Measurements from ENCODE around the gene CDKL5.

CDKL5 gene

DNA sequence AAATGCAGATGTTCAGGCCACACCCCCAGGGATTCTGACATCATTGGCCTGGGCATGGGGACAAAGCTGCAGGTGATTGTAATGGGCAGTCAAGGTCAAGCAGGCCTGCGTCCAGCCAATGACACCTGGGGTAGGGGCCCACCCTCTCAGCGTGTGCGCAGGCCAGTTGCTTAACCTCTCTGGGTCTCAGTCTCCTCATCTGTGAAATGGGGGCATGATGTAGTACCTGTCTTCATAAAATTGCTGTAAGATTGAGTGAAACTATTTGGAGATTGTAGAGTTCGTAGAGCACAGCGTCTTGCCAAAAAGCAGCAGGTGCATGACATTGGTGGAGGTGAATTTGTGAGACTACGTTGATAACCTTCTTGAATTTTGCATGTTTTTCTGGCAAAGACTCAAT lies 225.3 kb downstream of the CDKL5 start:
- no peak for TF ChIP-seq PKNOX1 (IDR thresholded peaks at IDR 0.05)
- TF ChIP-seq ELF4 (IDR thresholded peaks at IDR 0.05) = no peak
- no peak for TF ChIP-seq NFRKB (IDR thresholded peaks at IDR 0.05)
- no peak for TF ChIP-seq SUZ12 (IDR thresholded peaks at IDR 0.05)
- no peak for TF ChIP-seq TARDBP (IDR thresholded peaks at IDR 0.05)
- TF ChIP-seq LEF1 (IDR thresholded peaks at IDR 0.05; ENCODE audit: borderline replicate concordance) = no peak
- TF ChIP-seq FOXK2 (IDR thresholded peaks at IDR 0.05) = no peak
- no peak for TF ChIP-seq FOXM1 (IDR thresholded peaks at IDR 0.05; ENCODE audit: borderline replicate concordance)
- no peak for TF ChIP-seq SP1 (IDR thresholded peaks at IDR 0.05)
- TF ChIP-seq ZNF384 (IDR thresholded peaks at IDR 0.05) = no peak
- no peak for TF ChIP-seq HDGF (IDR thresholded peaks at IDR 0.05; ENCODE audit: borderline replicate concordance)
- TF ChIP-seq CTBP1 (IDR thresholded peaks at IDR 0.05; ENCODE audit: borderline replicate concordance) = no peak
- CTCF ChIA-PET = no interaction called here
- no peak for DNase-seq (ENCODE audit: extremely low spot score)

DNA sequence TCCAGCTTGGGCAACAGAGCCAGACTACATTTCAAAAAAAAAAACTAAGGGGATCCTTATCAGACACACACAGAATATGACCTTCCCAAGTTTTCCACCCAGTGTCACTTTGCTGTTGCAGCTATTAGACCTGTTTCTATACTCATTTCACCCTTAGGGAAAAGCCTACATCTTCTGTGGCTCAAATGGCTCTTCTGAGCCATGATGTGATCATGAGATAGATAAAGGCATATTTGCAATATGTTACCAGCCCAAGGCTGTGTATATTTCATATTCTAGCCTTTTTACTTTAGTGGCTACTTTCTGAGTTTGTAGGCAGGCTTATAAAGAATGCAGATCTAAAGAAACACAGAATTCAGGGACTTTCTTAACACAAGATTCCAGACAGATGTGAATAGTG lies 227.2 kb downstream of the CDKL5 start:
- CTCF ChIA-PET = no interaction called here

More for the DNA sequence above, 225.3 kb downstream of the CDKL5 start:
- POLR2A ChIA-PET = no interaction called here

DNA sequence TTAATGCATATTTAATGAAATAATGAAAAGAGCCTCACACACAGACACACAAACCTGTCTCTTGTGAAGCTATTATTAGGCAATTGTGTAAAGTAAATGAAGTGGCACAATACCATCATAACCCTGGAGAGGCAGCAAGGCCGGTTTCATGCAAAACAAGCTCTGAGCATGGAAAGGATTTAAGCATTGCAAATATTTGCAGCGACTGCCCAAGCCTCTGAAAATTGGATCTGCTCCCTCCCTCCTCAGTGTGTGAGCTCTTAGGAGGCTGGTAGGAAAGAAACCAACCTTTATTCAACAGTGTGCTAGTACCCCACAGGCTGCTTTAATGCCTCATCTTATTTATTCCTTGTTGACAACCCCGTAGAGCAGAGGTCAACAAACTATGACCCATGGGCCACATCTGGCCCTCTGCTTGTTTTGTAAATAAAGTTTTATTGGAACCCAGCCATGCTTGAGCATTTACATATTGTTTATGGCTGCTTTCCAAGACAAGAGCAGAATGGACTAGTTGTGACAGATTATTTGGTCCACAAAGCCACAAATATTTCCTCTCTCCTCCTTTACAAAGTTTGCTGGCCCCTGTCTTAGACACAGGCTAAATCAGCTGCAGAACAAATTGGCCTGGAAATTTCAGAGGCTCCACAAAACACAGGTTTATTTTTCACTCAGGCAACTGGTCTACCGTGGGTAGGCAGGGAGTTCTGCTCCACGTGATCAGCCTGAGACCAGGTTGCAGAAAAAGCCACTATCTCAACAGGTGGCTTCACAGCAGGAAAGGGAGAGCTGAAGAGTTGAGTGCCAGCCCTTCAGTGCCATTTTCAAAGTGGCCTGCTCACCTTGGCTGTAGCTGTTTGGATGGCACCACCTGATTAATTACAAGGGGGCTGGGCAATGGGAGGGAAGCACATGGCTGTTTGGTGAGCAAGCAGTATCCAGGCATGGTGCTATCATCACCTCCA lies 229.7 kb downstream of the CDKL5 start:
- no peak for DNase-seq (ENCODE audit: extremely low spot score)
- CTCF ChIA-PET = no interaction called here
- TF ChIP-seq TARDBP (IDR thresholded peaks at IDR 0.05) = no peak
- TF ChIP-seq FOXM1 (IDR thresholded peaks at IDR 0.05; ENCODE audit: borderline replicate concordance) = no peak
- no peak for TF ChIP-seq HDGF (IDR thresholded peaks at IDR 0.05; ENCODE audit: borderline replicate concordance)
- TF ChIP-seq ZNF384 (IDR thresholded peaks at IDR 0.05) = no peak
- TF ChIP-seq FOXA1 (IDR thresholded peaks at IDR 0.05) = no peak
- POLR2A ChIA-PET = no interaction called here

More for the DNA sequence above, 227.2 kb downstream of the CDKL5 start:
- POLR2A ChIA-PET = no interaction called here
- TF ChIP-seq SUZ12 (IDR thresholded peaks at IDR 0.05) = no peak
- no peak for TF ChIP-seq FOXM1 (IDR thresholded peaks at IDR 0.05; ENCODE audit: borderline replicate concordance)
- TF ChIP-seq PKNOX1 (IDR thresholded peaks at IDR 0.05) = no peak
- no peak for TF ChIP-seq FOXK2 (IDR thresholded peaks at IDR 0.05)
- no peak for TF ChIP-seq SP1 (IDR thresholded peaks at IDR 0.05)
- no peak for TF ChIP-seq ZNF384 (IDR thresholded peaks at IDR 0.05)
- no peak for TF ChIP-seq NFRKB (IDR thresholded peaks at IDR 0.05)
- no peak for TF ChIP-seq LEF1 (IDR thresholded peaks at IDR 0.05; ENCODE audit: borderline replicate concordance)
- TF ChIP-seq CTBP1 (IDR thresholded peaks at IDR 0.05; ENCODE audit: borderline replicate concordance) = no peak
- TF ChIP-seq FOXA1 (IDR thresholded peaks at IDR 0.05) = no peak
- TF ChIP-seq TARDBP (IDR thresholded peaks at IDR 0.05) = no peak
- no peak for TF ChIP-seq L3MBTL2 (conservative IDR thresholded peaks at IDR 0.05)
- TF ChIP-seq HDGF (IDR thresholded peaks at IDR 0.05; ENCODE audit: borderline replicate concordance) = no peak
- TF ChIP-seq BHLHE40 (IDR thresholded peaks at IDR 0.05; ENCODE audit: borderline replicate concordance) = no peak
- TF ChIP-seq ELF4 (IDR thresholded peaks at IDR 0.05) = no peak
- no peak for TF ChIP-seq ARNT (IDR thresholded peaks at IDR 0.05)
- no peak for DNase-seq (ENCODE audit: extremely low spot score)

DNA sequence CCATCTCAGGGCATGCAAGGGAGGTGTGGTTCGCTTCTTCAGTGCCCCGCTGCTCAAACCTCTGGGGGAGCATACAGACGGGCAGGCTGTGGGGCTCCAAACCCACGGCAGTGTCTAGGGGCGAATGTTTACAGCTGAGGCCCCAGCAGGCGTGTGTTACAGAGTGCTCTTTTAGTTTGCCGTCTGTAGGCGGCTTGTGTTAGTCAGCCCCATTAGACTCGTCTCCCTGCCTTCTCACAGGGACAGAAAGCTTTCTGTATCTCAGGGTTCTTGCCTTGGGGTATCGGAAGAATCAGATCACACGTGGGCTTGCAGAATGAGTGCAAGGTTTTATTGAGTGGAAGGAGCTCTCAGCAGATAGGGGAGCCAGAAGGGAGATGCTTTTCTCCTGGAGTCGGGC lies 235.9 kb downstream of the CDKL5 start:
- ChIA-PET CTCF (no interaction called here), POLR2A (no interaction called here)

GRCh38 chrX:18664947-18665346 lies 239.5 kb downstream of the CDKL5 start:
- CTCF ChIA-PET = no interaction called here
- POLR2A ChIA-PET = no interaction called here
- no peak for DNase-seq (ENCODE audit: extremely low spot score)
- TF ChIP-seq HDGF (IDR thresholded peaks at IDR 0.05; ENCODE audit: borderline replicate concordance) (no peak), SP1 (IDR thresholded peaks at IDR 0.05) (no peak), SUZ12 (IDR thresholded peaks at IDR 0.05) (no peak), FOXK2 (IDR thresholded peaks at IDR 0.05) (no peak), FOXM1 (IDR thresholded peaks at IDR 0.05; ENCODE audit: borderline replicate concordance) (no peak), TARDBP (IDR thresholded peaks at IDR 0.05) (no peak), LEF1 (IDR thresholded peaks at IDR 0.05; ENCODE audit: borderline replicate concordance) (no peak), ELF4 (IDR thresholded peaks at IDR 0.05) (no peak), ARNT (IDR thresholded peaks at IDR 0.05) (no peak), ZNF384 (IDR thresholded peaks at IDR 0.05) (no peak), CTBP1 (IDR thresholded peaks at IDR 0.05; ENCODE audit: borderline replicate concordance) (no peak), FOXA1 (IDR thresholded peaks at IDR 0.05) (no peak)

More for the DNA sequence above, 235.9 kb downstream of the CDKL5 start:
- no peak for TF ChIP-seq NFRKB (IDR thresholded peaks at IDR 0.05)
- TF ChIP-seq FOXK2 (IDR thresholded peaks at IDR 0.05) = no peak
- TF ChIP-seq CTBP1 (IDR thresholded peaks at IDR 0.05; ENCODE audit: borderline replicate concordance) = no peak
- TF ChIP-seq FOXA1 (IDR thresholded peaks at IDR 0.05) = no peak
- TF ChIP-seq PKNOX1 (IDR thresholded peaks at IDR 0.05) = no peak
- TF ChIP-seq SP1 (IDR thresholded peaks at IDR 0.05) = no peak
- TF ChIP-seq ELF4 (IDR thresholded peaks at IDR 0.05) = no peak
- TF ChIP-seq LEF1 (IDR thresholded peaks at IDR 0.05; ENCODE audit: borderline replicate concordance) = no peak
- TF ChIP-seq HDGF (IDR thresholded peaks at IDR 0.05; ENCODE audit: borderline replicate concordance) = no peak
- no peak for TF ChIP-seq ARNT (IDR thresholded peaks at IDR 0.05)
- no peak for TF ChIP-seq ZNF384 (IDR thresholded peaks at IDR 0.05)
- no peak for TF ChIP-seq TARDBP (IDR thresholded peaks at IDR 0.05)
- DNase-seq (ENCODE audit: extremely low spot score) = no peak

DNA sequence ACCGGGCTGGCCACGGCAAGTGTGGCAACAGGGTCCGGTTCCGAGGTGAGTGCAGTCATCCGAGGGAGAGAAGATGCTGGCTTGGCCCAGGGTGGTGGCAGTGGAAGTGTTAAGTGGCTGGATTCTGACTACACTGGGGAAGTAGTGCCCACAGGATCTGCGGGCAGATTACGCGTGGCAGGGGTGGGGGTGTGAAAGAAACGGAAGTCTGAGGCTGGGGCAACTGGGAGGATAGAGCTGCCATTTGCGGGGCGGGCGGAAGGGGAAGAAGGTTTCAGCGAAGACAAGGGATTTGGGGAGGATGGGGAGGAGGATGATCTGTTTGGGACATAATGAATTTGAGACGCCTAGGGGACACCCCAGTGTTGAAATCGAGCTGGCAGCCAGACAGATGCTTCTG lies 241.2 kb downstream of the CDKL5 start:
- POLR2A ChIA-PET = no interaction called here
- DNase-seq (ENCODE audit: extremely low spot score) = no peak
- CTCF ChIA-PET = no interaction called here
- TF ChIP-seq HDGF (IDR thresholded peaks at IDR 0.05; ENCODE audit: borderline replicate concordance) (no peak), PKNOX1 (IDR thresholded peaks at IDR 0.05) (no peak), LEF1 (IDR thresholded peaks at IDR 0.05; ENCODE audit: borderline replicate concordance) (no peak), SP1 (IDR thresholded peaks at IDR 0.05) (no peak), FOXM1 (IDR thresholded peaks at IDR 0.05; ENCODE audit: borderline replicate concordance) (no peak), ARNT (IDR thresholded peaks at IDR 0.05) (no peak), TARDBP (IDR thresholded peaks at IDR 0.05) (no peak), NFRKB (IDR thresholded peaks at IDR 0.05) (no peak), L3MBTL2 (conservative IDR thresholded peaks at IDR 0.05) (no peak), FOXK2 (IDR thresholded peaks at IDR 0.05) (no peak), BHLHE40 (IDR thresholded peaks at IDR 0.05; ENCODE audit: borderline replicate concordance) (no peak)
